Immature natural killer cell (primary cell): ENCODE data around the gene PRIM1. TPM values are rescaled to one million over a fixed set of nuclear protein-coding genes. Genes with fewer than 3 reads are reported as not detected.
"Not testable (repeated sequence)": the region's sequence is repeated elsewhere in the genome, so short reads cannot be mapped to it uniquely, and the experiment has no call there.

ENCODE experiments used
- DNase-seq, 3 donors: peaks; one replicate each; pipeline ENCODE4 v3.0.0; 2022; ENCODE audit warnings: mixed read lengths in 1 of 3
- H3K27ac Mint-ChIP-seq, 6 donors: one replicate each; pipeline ENCODE4 v1.8.0; 2020; ENCODE audit warnings: mixed read lengths in 6 of 6, mild to moderate bottlenecking in 5 of 6, inconsistent platforms in 4 of 6, moderate library complexity in 3 of 6
- H3K27me3 Mint-ChIP-seq, 3 donors: one replicate each; pipeline ENCODE4 v1.8.0; 2020 to 2021; ENCODE audit warnings: low read depth in 3 of 3, mild to moderate bottlenecking in 3 of 3, mixed read lengths in 3 of 3, moderate library complexity in 3 of 3, inconsistent platforms in 1 of 3
- H3K36me3 Mint-ChIP-seq, 3 donors: one replicate each; pipeline ENCODE4 v1.8.0; 2020; ENCODE audit warnings: mixed read lengths in 3 of 3, inconsistent platforms in 2 of 3, mild to moderate bottlenecking in 2 of 3
- H3K4me1 Mint-ChIP-seq, 2 donors: one replicate each; pipeline ENCODE4 v1.8.0; 2020; ENCODE audit warnings: inconsistent platforms in 2 of 2, mild to moderate bottlenecking in 2 of 2, mixed read lengths in 2 of 2, moderate library complexity in 1 of 2
- H3K4me3 Mint-ChIP-seq, 5 donors: one replicate each; pipeline ENCODE4 v1.8.0; 2020; ENCODE audit warnings: mild to moderate bottlenecking in 5 of 5, mixed read lengths in 5 of 5, inconsistent platforms in 3 of 5, moderate library complexity in 3 of 5
- H3K9me3 Mint-ChIP-seq, 6 donors: one replicate each; pipeline ENCODE4 v1.8.0; 2020; ENCODE audit warnings: mild to moderate bottlenecking in 6 of 6, mixed read lengths in 6 of 6, inconsistent platforms in 4 of 6, moderate library complexity in 3 of 6
- polyA plus RNA-seq, 3 donors: library from polyadenylated mRNA; unstranded; fragments of 300-500 nt; fragmentation: Illumina TruSeq; gene quantifications; one replicate each; pipeline ENCODE4 v1.2.3, GENCODE V29; 2021

PRIM1 gene
- polyA plus RNA-seq, 3 donors from 2014 or later = 24.6 to 31.7 (median 27.4) TPM

DNA sequence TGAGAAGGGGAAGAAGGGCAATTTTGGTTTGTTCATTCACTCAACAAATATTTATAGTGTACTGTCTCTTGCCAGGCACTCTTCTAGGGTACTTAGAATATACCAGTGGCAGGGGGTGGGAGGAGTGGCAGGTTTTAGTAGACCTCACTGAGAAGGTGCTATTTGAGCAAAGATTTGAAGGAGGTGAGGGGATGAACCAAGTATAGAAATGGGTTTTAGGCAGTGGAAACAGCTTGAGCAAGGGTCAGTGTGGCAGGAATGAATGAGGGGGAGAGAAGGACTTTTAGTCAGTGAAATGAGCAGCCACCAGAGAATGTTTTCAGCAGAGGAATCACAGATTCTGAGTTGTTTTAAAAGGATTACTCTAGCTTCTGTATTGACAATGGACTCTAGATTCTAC is 2.3 kb downstream of the PRIM1 start:
- H3K9me3 Mint-ChIP-seq = no peaks in the 10 kb centered on the region
- H3K4me1 Mint-ChIP-seq = peaks cover 19 to 35% of the 10 kb centered on the region in 2 donors
- H3K27ac Mint-ChIP-seq = peak overlapping the region in 4 of 6 donors; percentile 38 to 59 (median 44)
- DNase-seq = no peak
- peaks cover 0 to 8% (median 5%) of the 10 kb centered on the region in 3 donors for H3K27me3 Mint-ChIP-seq
- H3K4me3 Mint-ChIP-seq = peak overlapping the region; percentile 22 to 66 (median 57)
- H3K36me3 Mint-ChIP-seq = peaks cover 13 to 23% (median 15%) of the 10 kb centered on the region in 3 donors

DNA sequence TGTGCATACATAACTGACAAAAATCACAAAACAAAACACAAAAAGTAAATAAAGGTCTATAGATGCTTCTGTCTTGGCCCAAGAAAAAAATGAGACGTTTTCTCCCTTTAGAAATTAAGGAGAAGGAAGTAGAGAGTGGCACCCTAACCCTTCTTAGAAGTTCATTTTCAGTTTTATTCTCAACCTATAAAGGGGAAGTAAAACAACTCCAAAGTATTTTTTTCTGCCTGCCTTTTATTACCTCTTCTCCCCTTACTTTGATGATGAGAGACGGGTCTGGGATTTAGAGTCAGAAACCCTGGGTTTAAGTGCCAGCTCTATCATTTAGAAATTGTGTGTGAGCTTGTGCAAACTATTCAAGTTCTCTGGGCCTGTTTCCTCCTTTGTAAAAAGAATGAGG is 2.8 kb downstream of the PRIM1 start:
- no peak overlapping the region for H3K4me3 Mint-ChIP-seq
- H3K27ac Mint-ChIP-seq = peak overlapping the region in 1 of 6 donors; percentile 41
- DNase-seq = no peak
- H3K27me3 Mint-ChIP-seq = peaks cover 0 to 8% (median 5%) of the 10 kb centered on the region in 3 donors
- peaks cover 19 to 35% of the 10 kb centered on the region in 2 donors for H3K4me1 Mint-ChIP-seq
- no peaks in the 10 kb centered on the region for H3K9me3 Mint-ChIP-seq
- H3K36me3 Mint-ChIP-seq = peaks cover 13 to 27% (median 15%) of the 10 kb centered on the region in 3 donors

DNA sequence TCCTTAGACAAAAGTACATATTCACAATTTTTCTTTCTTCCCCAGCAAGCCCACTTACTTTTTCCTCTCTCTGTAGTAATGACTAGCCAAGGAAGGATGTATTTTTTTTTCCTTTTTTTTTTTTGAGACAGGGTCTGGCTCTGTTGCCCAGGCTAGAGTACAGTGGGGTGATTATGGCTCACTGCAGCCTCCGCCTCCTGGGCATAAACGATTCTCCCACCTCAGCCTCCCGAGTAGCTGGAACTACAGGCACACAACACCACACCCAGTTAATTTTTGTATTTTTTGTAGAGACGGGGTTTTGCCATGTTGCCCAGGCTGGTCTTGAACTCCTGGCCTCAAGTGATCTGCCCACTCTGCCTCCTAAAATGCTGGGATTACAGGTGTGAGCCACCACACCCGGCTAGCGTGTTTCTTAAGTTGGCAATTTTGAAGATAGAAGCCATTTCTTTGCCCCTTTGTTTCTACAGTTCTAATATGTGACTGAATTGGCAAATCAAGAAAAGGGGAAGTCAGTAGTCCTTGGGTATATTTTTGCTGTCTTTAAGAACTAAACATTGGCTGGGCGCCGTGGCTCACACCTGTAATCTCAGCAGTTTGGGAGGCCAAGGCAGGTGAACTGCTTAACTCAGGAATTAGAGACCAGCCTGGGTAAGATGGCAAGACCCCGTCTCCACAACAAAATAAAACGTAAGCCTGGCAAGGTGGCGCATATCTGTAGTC is 23.8 kb downstream of the PRIM1 start:
- no peaks in the 10 kb centered on the region for H3K9me3 Mint-ChIP-seq
- no peak overlapping the region for H3K4me3 Mint-ChIP-seq
- peaks cover 0 to 14% (median 7%) of the 10 kb centered on the region in 3 donors for H3K36me3 Mint-ChIP-seq
- no peak for DNase-seq
- peaks cover 2 to 5% (median 4%) of the 10 kb centered on the region in 3 donors for H3K27me3 Mint-ChIP-seq
- peak overlapping the region in 1 of 6 donors; percentile 57 for H3K27ac Mint-ChIP-seq
- H3K4me1 Mint-ChIP-seq = peaks cover 30 to 31% of the 10 kb centered on the region in 2 donors

DNA sequence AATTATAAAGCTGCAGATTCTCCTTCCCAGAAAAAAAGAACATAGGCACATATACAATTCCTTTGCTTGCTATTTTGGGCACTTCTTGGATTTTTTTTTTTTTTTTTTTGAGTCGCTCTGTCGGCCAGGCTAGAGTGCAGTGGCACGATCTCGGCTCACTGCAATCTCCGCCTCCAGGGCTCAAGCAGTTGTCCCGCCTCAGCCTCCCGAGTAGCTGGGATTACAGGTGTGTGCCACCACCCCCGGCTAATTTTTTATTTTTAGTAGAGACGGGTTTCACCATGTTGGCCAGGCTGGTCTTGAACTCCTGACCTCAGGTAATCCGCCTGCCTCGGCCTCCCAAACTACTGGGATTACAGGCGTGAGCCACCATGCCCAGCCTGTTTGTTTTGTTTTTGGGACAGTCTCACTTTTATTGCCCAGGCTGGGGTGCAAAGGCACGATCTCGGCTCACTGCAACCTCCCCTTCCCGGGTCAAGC is 25.9 kb downstream of the PRIM1 start:
- peaks cover 50 to 52% of the 10 kb centered on the region in 2 donors for H3K4me1 Mint-ChIP-seq
- H3K36me3 Mint-ChIP-seq = peaks cover 0 to 14% (median 3%) of the 10 kb centered on the region in 3 donors
- not testable (repeated sequence) for DNase-seq, H3K27me3 Mint-ChIP-seq, H3K9me3 Mint-ChIP-seq
- peak overlapping the region; percentile 90 to 97 (median 96) for H3K27ac Mint-ChIP-seq
- H3K4me3 Mint-ChIP-seq = peak overlapping the region; percentile 96 to 98 (median 97)

DNA sequence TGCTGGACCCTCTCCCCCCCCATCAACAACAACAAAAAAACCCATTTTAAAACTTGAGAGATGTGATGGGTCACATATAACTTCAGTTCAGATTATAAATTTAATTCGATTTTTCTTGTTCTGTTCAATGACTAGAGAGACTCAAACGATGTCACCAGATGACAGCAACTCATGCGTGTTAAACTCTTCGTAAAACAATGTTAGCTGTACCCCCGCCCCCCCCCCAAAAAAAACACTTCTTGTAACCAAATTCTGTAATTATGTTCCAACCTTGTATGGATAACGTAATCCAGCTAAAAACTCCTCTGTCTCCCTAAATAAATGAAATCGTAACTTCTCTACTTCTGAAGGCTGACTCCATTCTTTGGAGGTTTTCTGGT is 26.4 kb downstream of the PRIM1 start:
- peaks cover 56 to 57% of the 10 kb centered on the region in 2 donors for H3K4me1 Mint-ChIP-seq
- peaks cover 2 to 5% (median 4%) of the 10 kb centered on the region in 3 donors for H3K27me3 Mint-ChIP-seq
- H3K36me3 Mint-ChIP-seq = peaks cover 0 to 8% (median 3%) of the 10 kb centered on the region in 3 donors
- no peaks in the 10 kb centered on the region for H3K9me3 Mint-ChIP-seq
- peak overlapping the region; percentile 96 to 98 (median 97) for H3K4me3 Mint-ChIP-seq
- peak overlapping the region; percentile 90 to 97 (median 96) for H3K27ac Mint-ChIP-seq
- DNase-seq = no peak

DNA sequence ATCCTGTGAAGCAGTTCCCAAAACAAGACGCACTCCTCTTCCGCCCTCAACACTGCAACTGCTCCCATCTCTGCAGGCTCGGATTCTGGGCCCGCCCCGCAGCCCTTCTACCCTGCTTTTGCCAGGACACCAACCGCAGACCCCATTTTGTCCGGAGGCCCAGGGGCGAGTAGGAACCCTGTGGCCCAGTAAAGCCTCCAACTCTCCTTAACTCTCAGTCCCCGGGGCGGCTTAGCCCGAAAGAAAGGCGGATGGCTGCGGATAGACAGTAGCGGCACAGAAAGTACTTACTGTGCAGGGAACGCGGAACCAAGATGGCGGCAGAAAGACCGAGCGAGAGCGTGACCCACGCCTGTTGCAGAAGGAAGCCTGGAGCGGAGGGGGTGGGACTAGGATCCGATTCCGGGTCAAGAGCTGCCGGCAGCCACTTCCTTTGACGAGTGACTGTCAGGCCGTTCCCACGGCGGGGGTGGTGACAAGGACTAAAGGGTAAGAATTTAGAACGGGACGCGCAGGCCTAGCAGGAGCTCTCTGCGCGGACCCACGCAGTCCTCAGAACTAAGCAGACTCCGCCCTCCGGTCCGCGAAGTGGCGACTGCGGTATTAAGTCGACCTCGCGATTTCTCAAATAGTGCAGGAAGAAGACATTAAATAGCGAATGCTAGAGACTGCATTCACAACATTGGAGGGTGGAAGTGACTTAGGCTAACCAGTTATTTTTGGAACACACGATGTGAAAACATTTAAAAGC is 27.0 kb downstream of the PRIM1 start, which contains the start of gene NACA:
TSS of gene NACA (minus strand) at position 328 of the 751 bp plus-strand sequence. CDS start 778 bp downstream, outside the sequence.
- peak; percentile 96 to 97 (median 97) for DNase-seq
- Mint-ChIP-seq H3K9me3 (no peaks in the 10 kb centered on the region), H3K27ac (peak within 1 kb of the TSS; percentile 90 to 97 (median 96)), H3K27me3 (peaks cover 2 to 5% (median 4%) of the 10 kb centered on the region in 3 donors), H3K4me1 (peaks cover 61 to 62% of the 10 kb centered on the region in 2 donors), H3K4me3 (peak within 1 kb of the TSS; percentile 96 to 98 (median 97)), H3K36me3 (peaks cover 2 to 8% (median 3%) of the 10 kb centered on the region in 3 donors)

GRCh38 chr12:56724701-56724971 is 27.5 kb downstream of the PRIM1 start:
- H3K4me3 Mint-ChIP-seq = peak overlapping the region; percentile 96 to 98 (median 97)
- peaks cover 2 to 5% (median 4%) of the 10 kb centered on the region in 3 donors for H3K27me3 Mint-ChIP-seq
- H3K4me1 Mint-ChIP-seq = peaks cover 66 to 68% of the 10 kb centered on the region in 2 donors
- DNase-seq = no peak
- H3K36me3 Mint-ChIP-seq = peaks cover 3 to 7% (median 5%) of the 10 kb centered on the region in 3 donors
- peak overlapping the region; percentile 90 to 97 (median 96) for H3K27ac Mint-ChIP-seq
- no peaks in the 10 kb centered on the region for H3K9me3 Mint-ChIP-seq

- H3K27ac Mint-ChIP-seq = peak overlapping the region; percentile 90 to 97 (median 96)
- H3K9me3 Mint-ChIP-seq = no peaks in the 10 kb centered on the region
- peaks cover 2 to 7% (median 3%) of the 10 kb centered on the region in 3 donors for H3K36me3 Mint-ChIP-seq
- peaks cover 72 to 73% of the 10 kb centered on the region in 2 donors for H3K4me1 Mint-ChIP-seq
- DNase-seq = no peak
- peaks cover 2 to 5% (median 4%) of the 10 kb centered on the region in 3 donors for H3K27me3 Mint-ChIP-seq
- H3K4me3 Mint-ChIP-seq = peak overlapping the region; percentile 96 to 98 (median 97)
Measured at GRCh38 chr12:56723889-56724700, 28.0 kb downstream of the PRIM1 start.

- Mint-ChIP-seq H3K27me3 (peaks cover 4 to 5% (median 4%) of the 10 kb centered on the region in 3 donors), H3K36me3 (peaks cover 2 to 7% (median 3%) of the 10 kb centered on the region in 3 donors), H3K9me3 (no peaks in the 10 kb centered on the region), H3K4me1 (peaks cover 78 to 79% of the 10 kb centered on the region in 2 donors), H3K4me3 (peak overlapping the region; percentile 96 to 98 (median 97)), H3K27ac (peak overlapping the region; percentile 90 to 97 (median 96))
- no peak for DNase-seq
Measured at GRCh38 chr12:56723352-56723751, 28.8 kb downstream of the PRIM1 start.

DNA sequence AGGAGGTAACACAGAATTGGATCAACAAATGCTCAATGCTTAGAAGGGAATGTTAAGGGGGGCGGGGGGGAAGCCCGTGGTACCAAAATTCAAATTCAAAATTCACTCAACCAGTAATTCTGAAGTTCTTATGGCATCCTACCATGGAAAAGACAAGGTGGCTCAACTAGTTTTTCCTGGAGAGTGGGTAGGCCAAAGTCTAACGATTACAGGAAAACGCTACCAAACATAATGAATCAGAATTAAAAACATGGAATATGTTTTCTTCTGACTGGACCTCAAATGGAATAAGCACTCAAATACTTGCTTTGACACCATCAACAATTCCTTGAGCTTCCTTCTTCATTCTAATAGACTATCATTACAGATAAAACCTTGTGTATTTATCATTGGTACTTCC is 29.3 kb downstream of the PRIM1 start:
- Mint-ChIP-seq H3K36me3 (peaks cover 2 to 7% (median 2%) of the 10 kb centered on the region in 3 donors), H3K27ac (peak overlapping the region; percentile 22 to 96 (median 70)), H3K9me3 (no peaks in the 10 kb centered on the region), H3K4me1 (peaks cover 78 to 79% of the 10 kb centered on the region in 2 donors), H3K27me3 (peaks cover 4 to 5% (median 4%) of the 10 kb centered on the region in 3 donors), H3K4me3 (peak overlapping the region; percentile 47 to 98 (median 97))
- DNase-seq = no peak

GRCh38 chr12:56721721-56722120 is 30.4 kb downstream of the PRIM1 start:
- no peak for DNase-seq
- H3K27me3 Mint-ChIP-seq = peaks cover 4 to 5% (median 4%) of the 10 kb centered on the region in 3 donors
- H3K4me1 Mint-ChIP-seq = peaks cover 83% of the 10 kb centered on the region in 2 donors
- H3K36me3 Mint-ChIP-seq = peaks cover 0 to 7% (median 2%) of the 10 kb centered on the region in 3 donors
- no peaks in the 10 kb centered on the region for H3K9me3 Mint-ChIP-seq
- peak overlapping the region; percentile 19 to 96 (median 47) for H3K4me3 Mint-ChIP-seq
- peak overlapping the region; percentile 22 to 96 (median 74) for H3K27ac Mint-ChIP-seq

GRCh38 chr12:56721216-56721615 is 30.9 kb downstream of the PRIM1 start:
- Mint-ChIP-seq H3K36me3 (peaks cover 0 to 7% (median 3%) of the 10 kb centered on the region in 3 donors), H3K9me3 (no peaks in the 10 kb centered on the region), H3K27ac (peak overlapping the region; percentile 3 to 96 (median 74)), H3K4me1 (peaks cover 86 to 87% of the 10 kb centered on the region in 2 donors), H3K4me3 (peak overlapping the region; percentile 0 to 57 (median 11)), H3K27me3 (peaks cover 4 to 5% (median 4%) of the 10 kb centered on the region in 3 donors)
- no peak for DNase-seq

GRCh38 chr12:56720731-56721151 is 31.4 kb downstream of the PRIM1 start:
- no peak for DNase-seq
- H3K36me3 Mint-ChIP-seq = peaks cover 0 to 8% (median 7%) of the 10 kb centered on the region in 3 donors
- H3K4me1 Mint-ChIP-seq = peaks cover 87 to 88% of the 10 kb centered on the region in 2 donors
- H3K9me3 Mint-ChIP-seq = no peaks in the 10 kb centered on the region
- H3K4me3 Mint-ChIP-seq = peak overlapping the region; percentile 0 to 48 (median 16)
- peaks cover 4 to 5% (median 4%) of the 10 kb centered on the region in 3 donors for H3K27me3 Mint-ChIP-seq
- H3K27ac Mint-ChIP-seq = peak overlapping the region; percentile 62 to 96 (median 74)
